ENCODE measurements around the gene LILRA6. TPM values are rescaled to one million over a fixed set of nuclear protein-coding genes. Genes with fewer than 3 reads are reported as not detected.
A peak's percentile ranks its signal among the peaks of the same experiment; 100 is the strongest.

The LILRA6 gene
- total RNA-seq, 4 donors from 2014 or later: 0.22 to 10.2 (median 0.90) TPM

- Histone ChIP-seq H3K9me3 (no peaks in the 10 kb centered on the region), H3K27me3 (no peaks in the 10 kb centered on the region), H3K4me3 (no peak overlapping the region), H3K4me1 (peaks cover 0 to 93% (median 61%) of the 10 kb centered on the region in 4 donors), H3K27ac (peak overlapping the region in 2 of 4 donors; percentile 77 to 89), H3K36me3 (peaks cover 2 to 75% (median 50%) of the 10 kb centered on the region in 3 donors)
- 89 to 90% methylated on average over 21 to 27 of the region's 27 CpGs for WGBS, 2 donors
- no peak for DNase-seq (ENCODE audit: low spot score in 2 of 2)
- TF ChIP-seq EP300 (IDR thresholded peaks at IDR 0.05) (no peak), POLR2A (IDR thresholded peaks at IDR 0.05) (no peak), CTCF (IDR thresholded peaks at IDR 0.05) (no peak)
Observed at GRCh38 chr19:54206030-54206830, 36.4 kb downstream of the LILRA6 start.

- Histone ChIP-seq H3K36me3 (peaks cover 2 to 75% (median 50%) of the 10 kb centered on the region in 3 donors), H3K27me3 (no peaks in the 10 kb centered on the region), H3K9me3 (no peaks in the 10 kb centered on the region), H3K27ac (peak overlapping the region in 1 of 4 donors; percentile 2), H3K4me3 (no peak overlapping the region), H3K4me1 (peaks cover 0 to 91% (median 55%) of the 10 kb centered on the region in 4 donors)
- DNase-seq (ENCODE audit: low spot score in 2 of 2): no peak
- TF ChIP-seq POLR2A (IDR thresholded peaks at IDR 0.05): no peak
- TF ChIP-seq CTCF (IDR thresholded peaks at IDR 0.05): no peak
- TF ChIP-seq EP300 (IDR thresholded peaks at IDR 0.05): no peak
- WGBS, 2 donors: 70 to 89% methylated on average over 4 of the region's 4 CpGs
Observed at GRCh38 chr19:54204767-54205468, 37.7 kb downstream of the LILRA6 start.

DNA sequence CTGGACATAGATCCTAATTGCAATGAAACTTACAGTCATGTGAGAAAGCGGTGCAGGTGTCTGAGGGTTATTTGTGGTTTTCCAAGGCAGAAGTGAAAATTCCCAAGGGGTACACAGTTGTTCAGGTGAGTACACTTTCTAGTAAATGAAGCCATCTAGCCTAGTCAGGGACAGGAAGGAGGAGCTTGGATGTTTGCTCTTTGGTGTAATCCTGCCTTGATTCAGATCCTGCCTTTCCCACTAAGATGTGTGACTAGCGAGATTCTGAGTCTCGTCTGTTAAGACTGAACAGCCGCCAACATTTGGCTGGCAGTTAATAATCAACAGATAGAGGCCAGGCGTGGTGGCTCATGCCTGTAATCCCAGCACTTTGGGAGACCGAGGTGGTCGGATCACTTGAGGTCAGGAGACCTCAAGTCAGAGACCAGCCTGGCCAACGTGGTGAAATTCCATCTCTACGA is 39.4 kb downstream of the LILRA6 start:
- H3K36me3 ChIP-seq: peaks cover 2 to 69% (median 49%) of the 10 kb centered on the region in 3 donors
- H3K9me3 ChIP-seq: no peaks in the 10 kb centered on the region
- no peaks in the 10 kb centered on the region for H3K27me3 ChIP-seq
- no peak overlapping the region for H3K27ac ChIP-seq
- TF ChIP-seq CTCF (IDR thresholded peaks at IDR 0.05): no peak
- TF ChIP-seq EP300 (IDR thresholded peaks at IDR 0.05): no peak
- no peak for TF ChIP-seq POLR2A (IDR thresholded peaks at IDR 0.05)
- peak overlapping the region in 1 of 4 donors; percentile 8 for H3K4me3 ChIP-seq
- peaks cover 0 to 77% (median 40%) of the 10 kb centered on the region in 4 donors for H3K4me1 ChIP-seq
- DNase-seq (ENCODE audit: low spot score in 2 of 2): no peak
- 65 to 66% methylated on average over 9 of the region's 9 CpGs for WGBS, 2 donors

GRCh38 chr19:54201980-54202379 is 40.6 kb downstream of the LILRA6 start:
- TF ChIP-seq CTCF (IDR thresholded peaks at IDR 0.05) (no peak), EP300 (IDR thresholded peaks at IDR 0.05) (no peak), POLR2A (IDR thresholded peaks at IDR 0.05) (no peak)
- no peak for DNase-seq (ENCODE audit: low spot score in 2 of 2)
- no peaks in the 10 kb centered on the region for H3K9me3 ChIP-seq
- peaks cover 2 to 62% (median 41%) of the 10 kb centered on the region in 3 donors for H3K36me3 ChIP-seq
- H3K4me3 ChIP-seq: peak overlapping the region in 2 of 4 donors; percentile 72 to 76
- H3K4me1 ChIP-seq: peaks cover 0 to 65% (median 34%) of the 10 kb centered on the region in 4 donors
- no peak overlapping the region for H3K27ac ChIP-seq
- WGBS, 2 donors: 74 to 79% methylated on average over 13 of the region's 13 CpGs
- no peaks in the 10 kb centered on the region for H3K27me3 ChIP-seq
